ENCODE results near the gene METTL16.

The METTL16 gene

GRCh38 chr17:2374549-2375285, 137.0 kb downstream of the METTL16 start:
- H3K4me3 ChIP-seq (ENCODE audit: low read depth, low read length), result no peak overlapping the region
- no peak for DNase-seq (ENCODE audit: low read depth)
- TF ChIP-seq CTCF (IDR thresholded peaks at IDR 0.05; ENCODE audit: control insufficient read depth, extremely low read depth, insufficient read depth), result no peak

- DNase-seq (ENCODE audit: low read depth), result no peak
- no peak for TF ChIP-seq CTCF (IDR thresholded peaks at IDR 0.05; ENCODE audit: control insufficient read depth, extremely low read depth, insufficient read depth)
- H3K4me3 ChIP-seq (ENCODE audit: low read depth, low read length), result no peak overlapping the region
Measured at GRCh38 chr17:2373179-2373578, 138.5 kb downstream of the METTL16 start.

- DNase-seq (ENCODE audit: low read depth), result no peak
Measured at GRCh38 chr17:2372681-2373080, 139.0 kb downstream of the METTL16 start.

GRCh38 chr17:2372180-2372579, 139.5 kb downstream of the METTL16 start:
- DNase-seq (ENCODE audit: low read depth), result no peak
- H3K4me3 ChIP-seq (ENCODE audit: low read depth, low read length), result no peak overlapping the region
- TF ChIP-seq CTCF (IDR thresholded peaks at IDR 0.05; ENCODE audit: control insufficient read depth, extremely low read depth, insufficient read depth), result no peak

More at GRCh38 chr17:2372681-2373080, 139.0 kb downstream of the METTL16 start:
- no peak overlapping the region for H3K4me3 ChIP-seq (ENCODE audit: low read depth, low read length)
- no peak for TF ChIP-seq CTCF (IDR thresholded peaks at IDR 0.05; ENCODE audit: control insufficient read depth, extremely low read depth, insufficient read depth)

GRCh38 chr17:2371183-2372130, 140.2 kb downstream of the METTL16 start:
- TF ChIP-seq CTCF (IDR thresholded peaks at IDR 0.05; ENCODE audit: control insufficient read depth, extremely low read depth, insufficient read depth), result no peak
- no peak overlapping the region for H3K4me3 ChIP-seq (ENCODE audit: low read depth, low read length)
- no peak for DNase-seq (ENCODE audit: low read depth)

GRCh38 chr17:2370211-2370589, 141.5 kb downstream of the METTL16 start:
- DNase-seq (ENCODE audit: low read depth), result no peak
- TF ChIP-seq CTCF (IDR thresholded peaks at IDR 0.05; ENCODE audit: control insufficient read depth, extremely low read depth, insufficient read depth), result no peak
- no peak overlapping the region for H3K4me3 ChIP-seq (ENCODE audit: low read depth, low read length)

Data from LNCaP clone FGC (cell line).